Astrocyte of the cerebellum (primary cell): ENCODE data around the gene SLC2A4.

Source experiments
- DNase-seq: peaks from one replicate; pipeline ENCODE4 v3.0.0-alpha.2; 2011; ENCODE audit warnings: low read depth
- H3K4me3 ChIP-seq: 2 replicates; pipeline ENCODE4 v1.5.1; 2011; ENCODE audit warnings: mild to moderate bottlenecking, low read depth, low read length, moderate library complexity
- in situ Hi-C: cut with HindIII; loops from 2 replicates; pipeline ENCODE4 v1.10.0; 2017; ENCODE audit warnings: low sequenced_read_pairs
- TF ChIP-seq, protein P1 (sequence below): IDR thresholded peaks from 2 replicates; pipeline ENCODE4 v1.5.1; 2012; ENCODE audit warnings: low read length, low read depth, moderate library complexity, mild to moderate bottlenecking; ENCODE audit errors: missing control alignments

The SLC2A4 gene

DNA sequence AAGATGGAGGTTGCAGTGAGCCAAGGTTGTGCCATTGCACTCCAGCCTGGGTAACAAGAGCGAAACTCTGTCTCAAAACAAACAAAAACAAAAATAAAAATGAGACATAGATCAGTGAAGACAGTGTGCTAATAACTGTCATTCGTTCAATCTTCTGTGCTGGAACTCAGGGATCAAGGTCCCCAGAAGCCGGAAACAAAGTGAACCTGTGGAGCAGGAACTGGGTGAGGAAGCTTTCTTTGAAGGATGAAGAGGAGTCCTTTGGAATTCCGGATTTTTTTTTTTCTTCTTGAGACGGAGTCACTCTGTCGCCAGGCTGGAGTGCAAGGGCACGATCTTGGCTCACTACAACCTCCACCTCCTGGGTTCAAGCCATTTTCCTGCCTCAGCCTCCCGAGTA lies 2.1 kb upstream of the SLC2A4 start:
- no peak overlapping the region for H3K4me3 ChIP-seq
- in situ Hi-C loops: no loop called here
- TF ChIP-seq, protein P1, sequence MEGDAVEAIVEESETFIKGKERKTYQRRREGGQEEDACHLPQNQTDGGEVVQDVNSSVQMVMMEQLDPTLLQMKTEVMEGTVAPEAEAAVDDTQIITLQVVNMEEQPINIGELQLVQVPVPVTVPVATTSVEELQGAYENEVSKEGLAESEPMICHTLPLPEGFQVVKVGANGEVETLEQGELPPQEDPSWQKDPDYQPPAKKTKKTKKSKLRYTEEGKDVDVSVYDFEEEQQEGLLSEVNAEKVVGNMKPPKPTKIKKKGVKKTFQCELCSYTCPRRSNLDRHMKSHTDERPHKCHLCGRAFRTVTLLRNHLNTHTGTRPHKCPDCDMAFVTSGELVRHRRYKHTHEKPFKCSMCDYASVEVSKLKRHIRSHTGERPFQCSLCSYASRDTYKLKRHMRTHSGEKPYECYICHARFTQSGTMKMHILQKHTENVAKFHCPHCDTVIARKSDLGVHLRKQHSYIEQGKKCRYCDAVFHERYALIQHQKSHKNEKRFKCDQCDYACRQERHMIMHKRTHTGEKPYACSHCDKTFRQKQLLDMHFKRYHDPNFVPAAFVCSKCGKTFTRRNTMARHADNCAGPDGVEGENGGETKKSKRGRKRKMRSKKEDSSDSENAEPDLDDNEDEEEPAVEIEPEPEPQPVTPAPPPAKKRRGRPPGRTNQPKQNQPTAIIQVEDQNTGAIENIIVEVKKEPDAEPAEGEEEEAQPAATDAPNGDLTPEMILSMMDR: no peak
- DNase-seq: no peak

DNA sequence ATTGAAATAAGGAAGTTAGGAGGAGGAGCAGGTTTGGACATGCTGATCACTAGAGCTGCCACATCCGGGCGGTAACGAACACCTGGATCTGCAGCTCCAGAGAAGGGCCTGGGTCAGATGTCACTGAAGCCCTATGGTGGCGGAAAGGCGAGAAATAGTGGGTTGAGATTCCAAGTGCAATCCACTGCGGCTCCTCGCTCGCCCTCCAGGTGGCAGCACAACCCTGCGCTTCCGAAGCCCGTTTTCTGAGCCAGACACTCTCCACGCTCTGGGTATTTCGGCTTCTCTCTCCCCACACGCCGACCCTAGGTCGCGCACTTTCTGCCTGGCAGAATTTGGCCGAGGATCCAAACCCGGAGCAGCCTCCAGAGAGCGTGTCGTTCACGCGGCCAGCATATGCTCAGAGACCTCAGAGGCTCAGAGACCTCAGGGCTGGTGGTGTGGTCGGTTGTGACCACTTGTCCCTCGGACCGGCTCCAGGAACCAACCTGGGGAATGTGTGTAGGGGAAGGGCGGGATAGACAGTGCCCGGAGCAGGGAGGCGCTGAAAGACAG lies 922 bp upstream of the SLC2A4 start:
- in situ Hi-C loops: no loop called here
- TF ChIP-seq, protein P1: peak; percentile 89
- peak; percentile 53 for DNase-seq
- peak overlapping the region; percentile 31 for H3K4me3 ChIP-seq

DNA sequence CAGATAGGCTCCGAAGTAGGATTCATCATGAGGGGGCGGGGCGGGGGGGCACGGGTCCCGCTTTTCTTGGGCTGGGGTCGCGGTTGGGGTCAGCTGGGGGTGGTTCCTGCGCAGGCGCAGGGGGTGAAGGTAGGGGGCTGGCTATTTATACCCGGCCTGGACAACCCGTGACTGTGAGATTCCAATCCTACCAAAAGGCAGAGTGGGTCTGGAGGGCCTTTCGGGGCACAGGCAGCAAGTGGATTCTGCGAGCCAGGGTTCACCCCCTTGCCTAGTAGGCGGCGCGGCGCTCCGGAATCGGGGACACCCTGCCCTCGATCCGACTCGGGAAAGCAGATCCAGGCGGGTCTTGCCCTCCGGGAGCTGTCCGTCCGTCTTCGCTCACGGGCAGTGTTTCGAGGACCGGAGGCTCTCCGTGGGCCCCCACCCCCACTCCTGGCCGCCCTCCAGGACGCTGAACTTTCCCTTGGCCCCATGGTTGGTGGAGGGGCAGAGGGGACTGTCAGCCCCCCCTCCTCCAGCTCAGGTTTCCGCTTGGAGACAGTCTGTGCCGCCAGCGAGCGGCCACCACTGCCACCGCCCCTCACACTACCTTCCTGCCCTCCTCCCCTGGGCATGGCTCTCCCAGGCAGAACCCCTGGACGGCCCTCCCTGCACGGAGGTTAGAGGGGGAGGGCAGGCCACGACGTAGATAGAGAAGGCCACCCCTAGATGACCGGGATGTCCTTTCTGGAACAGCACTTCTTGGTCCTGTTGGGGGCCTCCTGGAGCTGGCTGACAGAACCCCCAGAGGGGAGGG lies 634 bp downstream of the SLC2A4 start:
- in situ Hi-C loops: no loop called here
- no peak for DNase-seq
- peak overlapping the region; percentile 31 for H3K4me3 ChIP-seq
- TF ChIP-seq, protein P1: no peak

DNA sequence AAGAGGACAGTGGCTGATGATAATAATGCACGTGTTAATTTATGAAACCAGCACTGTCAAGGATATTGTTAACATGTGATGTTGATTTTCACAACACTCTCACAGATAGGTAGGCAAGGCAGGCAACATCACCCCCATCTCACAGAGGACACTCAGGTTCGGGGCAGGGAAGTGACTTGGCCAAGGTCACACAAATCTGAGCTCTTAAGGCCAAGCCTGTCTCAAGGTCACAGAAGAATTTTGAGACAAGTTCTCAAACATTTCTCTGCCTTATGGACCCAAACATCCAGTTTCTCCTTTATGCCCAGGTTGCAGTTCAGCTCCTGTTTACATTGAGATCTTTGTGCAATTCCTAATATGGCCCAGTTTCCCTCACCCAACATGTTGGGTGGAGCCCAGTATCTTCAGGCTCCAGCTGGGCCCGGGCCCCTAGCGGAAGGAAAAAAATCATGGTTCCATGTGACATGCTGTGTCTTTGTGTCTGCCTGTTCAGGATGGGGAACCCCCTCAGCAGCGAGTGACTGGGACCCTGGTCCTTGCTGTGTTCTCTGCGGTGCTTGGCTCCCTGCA lies 1.3 kb downstream of the SLC2A4 start:
- TF ChIP-seq, protein P1: no peak
- in situ Hi-C loops: no loop called here
- no peak for DNase-seq
- no peak overlapping the region for H3K4me3 ChIP-seq

DNA sequence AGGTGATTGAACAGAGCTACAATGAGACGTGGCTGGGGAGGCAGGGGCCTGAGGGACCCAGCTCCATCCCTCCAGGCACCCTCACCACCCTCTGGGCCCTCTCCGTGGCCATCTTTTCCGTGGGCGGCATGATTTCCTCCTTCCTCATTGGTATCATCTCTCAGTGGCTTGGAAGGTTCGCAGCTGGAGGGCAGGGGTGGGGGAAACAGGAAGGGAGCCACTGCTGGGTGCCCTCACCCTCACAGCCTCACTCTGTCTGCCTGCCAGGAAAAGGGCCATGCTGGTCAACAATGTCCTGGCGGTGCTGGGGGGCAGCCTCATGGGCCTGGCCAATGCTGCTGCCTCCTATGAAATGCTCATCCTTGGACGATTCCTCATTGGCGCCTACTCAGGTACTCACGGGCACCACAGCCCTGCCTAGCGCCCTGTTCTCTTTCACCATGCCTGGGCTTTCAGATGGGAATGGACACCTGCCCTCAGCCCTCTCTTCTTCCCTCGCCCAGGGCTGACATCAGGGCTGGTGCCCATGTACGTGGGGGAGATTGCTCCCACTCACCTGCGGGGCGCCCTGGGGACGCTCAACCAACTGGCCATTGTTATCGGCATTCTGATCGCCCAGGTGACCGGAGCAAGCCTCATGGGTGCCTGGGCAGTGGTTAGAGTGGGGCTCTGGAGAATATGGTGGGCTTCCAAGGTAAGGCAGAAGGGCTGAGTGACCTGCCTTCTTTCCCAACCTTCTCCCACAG lies 2.1 kb downstream of the SLC2A4 start:
- H3K4me3 ChIP-seq: no peak overlapping the region
- DNase-seq: no peak
- in situ Hi-C loops: no loop called here
- TF ChIP-seq, protein P1: no peak

DNA sequence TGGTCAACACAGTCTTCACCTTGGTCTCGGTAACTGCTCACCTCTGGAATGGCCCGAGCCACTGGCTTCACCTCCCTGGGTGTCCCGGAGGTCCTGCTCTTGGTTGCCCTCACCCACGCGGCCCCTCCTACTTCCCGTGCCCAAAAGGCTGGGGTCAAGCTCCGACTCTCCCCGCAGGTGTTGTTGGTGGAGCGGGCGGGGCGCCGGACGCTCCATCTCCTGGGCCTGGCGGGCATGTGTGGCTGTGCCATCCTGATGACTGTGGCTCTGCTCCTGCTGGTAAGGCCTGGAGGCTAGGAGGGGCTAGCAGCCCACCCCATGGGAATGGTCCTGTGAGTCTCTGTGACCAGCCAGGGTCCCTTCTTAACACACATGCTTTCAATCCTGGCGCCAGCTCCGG lies 3.4 kb downstream of the SLC2A4 start:
- in situ Hi-C loops: no loop called here
- H3K4me3 ChIP-seq: no peak overlapping the region
- no peak for DNase-seq
- TF ChIP-seq, protein P1: no peak
